Right lobe of liver (tissue), 6 donors: ENCODE data around the gene SPRR2F. TPM values are rescaled to one million over a fixed set of nuclear protein-coding genes. Genes with fewer than 3 reads are reported as not detected.

Experiments used
- ATAC-seq, 4 donors: fragments of 200-7000 bp; cut with Tn5 transposase; one replicate each; pipeline ENCODE4 v1.9.1; 2020; ENCODE audit warnings: mild to moderate bottlenecking in 4 of 4, moderate library complexity in 4 of 4
- DNase-seq, 3 donors: peaks; one replicate each; pipeline ENCODE4 v3.0.0-alpha.2; 2020
- H3K27ac ChIP-seq, 3 donors: fragments of 200-600 bp; one replicate each; pipeline ENCODE4 v1.8.0; 2022
- H3K27me3 ChIP-seq, 2 donors: fragments of 200-600 bp; one replicate each; pipeline ENCODE4 v1.8.0; 2022
- H3K36me3 ChIP-seq, 4 donors: fragments of 200-600 bp; sonication (generic) in 1 of 4; one replicate each; pipeline versions ENCODE4 v1.5.1 to v1.8.0; 2017 to 2022; ENCODE audit warnings: control low read depth in 1 of 4
- H3K4me1 ChIP-seq, 4 donors: fragments of 200-600 bp; sonication (generic) in 1 of 4; one replicate each; pipeline versions ENCODE4 v1.5.1 to v1.8.0; 2017 to 2022; ENCODE audit warnings: control low read depth in 1 of 4
- H3K4me3 ChIP-seq, 3 donors: fragments of 200-600 bp; one replicate each; pipeline ENCODE4 v1.8.0; 2022
- H3K9me3 ChIP-seq, 4 donors: fragments of 200-600 bp; sonication (generic) in 1 of 4; one replicate each; pipeline versions ENCODE4 v1.5.1 to v1.8.0; 2017 to 2022; ENCODE audit warnings: control low read depth in 1 of 4
- CTCF ChIP-seq, 4 donors: fragments of 200-600 bp in 3 of 4; fragments of 450-650 bp in 1 of 4; IDR thresholded peaks; one replicate each; pipeline versions ENCODE4 v1.5.1 to v1.8.0; 2016 to 2022; ENCODE audit warnings: antibody characterized with exemption in 4 of 4, mild to moderate bottlenecking in 2 of 4
- POLR2A ChIP-seq: fragments of 450-650 bp; IDR thresholded peaks from one replicate; pipeline ENCODE4 v1.6.1; 2017; ENCODE audit warnings: antibody characterized with exemption, mild to moderate bottlenecking
- WGBS: methylation state at CpG from one replicate; pipeline ENCODE4 v1.1.6; 2018; ENCODE audit warnings: low coverage, low lambda C conversion rate; ENCODE audit not compliant: insufficient coverage; ENCODE audit errors: missing lambda C conversion rate; 5-methylcytosine and 5-hydroxymethylcytosine counted together
- intact Hi-C, 2 donors: fragments of 100-400 bp; cut with DNase I; formaldehyde crosslinking; loops; one replicate each; pipeline versions ENCODE4 v1.11.2 to v1.14.1; 2022
- total RNA-seq, 6 experiments: library from RNA; depleted of rRNA in 2 of 6; stranded (reverse); fragments of >200 nt in 2 of 6; fragmentation: NEBNext Ultra II Directional in 3 of 6; extraction: Animal tissue kit (Norgen Biotek cat#: 25700) in 3 of 6; gene quantifications; one replicate each; pipeline versions ENCODE4 v1.1.0 to v1.2.4, GENCODE V29; 2016 to 2023
- donor health status: DM: no; HTN: yes; CAD: no.
- donor health status: DM: no; HTN: no; CAD: no.
- donor health status: DM: no; HTN: no; CAD: no.
- donor health status: DM: no; HTN: yes; CAD: no.
- donor health status: DM: no; HTN: yes; CAD: no.

Gene SPRR2F
- total RNA-seq, 6 experiments from 2014 or later = not detected

- no peak for TF ChIP-seq CTCF (IDR thresholded peaks at IDR 0.05)
- TF ChIP-seq POLR2A = no peak
- no peak for DNase-seq
- H3K36me3 ChIP-seq = no peaks in the 10 kb centered on the region
- H3K9me3 ChIP-seq = no peaks in the 10 kb centered on the region
- H3K27me3 ChIP-seq = no peaks in the 10 kb centered on the region
- WGBS = 71% methylated on average over 5 of the region's 5 CpGs
- intact Hi-C loops = no loop called here
- ATAC-seq = no peak
- H3K4me1 ChIP-seq = no peaks in the 10 kb centered on the region
- no peak overlapping the region for H3K4me3 ChIP-seq
- H3K27ac ChIP-seq = no peak overlapping the region
Measured at GRCh38 chr1:153100245-153100644, 13.1 kb downstream of the SPRR2F start.

GRCh38 chr1:153099461-153100045, 13.8 kb downstream of the SPRR2F start:
- 65% methylated on average over 9 of the region's 9 CpGs for WGBS
- no peak overlapping the region for H3K27ac ChIP-seq
- TF ChIP-seq POLR2A (no peak), CTCF (IDR thresholded peaks at IDR 0.05) (no peak)
- H3K36me3 ChIP-seq = no peaks in the 10 kb centered on the region
- no peaks in the 10 kb centered on the region for H3K4me1 ChIP-seq
- H3K9me3 ChIP-seq = no peaks in the 10 kb centered on the region
- no peak for ATAC-seq
- intact Hi-C loops = no loop called here
- H3K27me3 ChIP-seq = no peaks in the 10 kb centered on the region
- DNase-seq = no peak
- no peak overlapping the region for H3K4me3 ChIP-seq

DNA sequence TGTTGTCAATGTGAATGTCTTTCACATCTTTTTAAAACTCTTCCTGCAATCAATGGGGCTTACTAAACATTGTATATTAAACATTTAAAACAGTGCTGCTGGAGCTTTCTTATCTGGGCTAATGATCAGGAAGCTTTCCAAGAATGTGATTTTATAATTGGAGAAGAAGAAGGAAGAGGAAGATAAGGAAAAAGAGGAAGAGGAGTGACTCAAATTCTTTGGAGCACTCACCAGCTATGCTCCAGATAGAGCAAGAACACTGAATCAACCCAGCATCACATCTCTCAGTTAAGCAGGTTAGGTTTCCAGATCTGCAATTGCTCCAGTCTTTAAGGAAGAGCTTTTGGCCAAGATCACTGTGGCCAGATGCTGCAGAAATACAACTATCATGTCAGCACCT, 17.6 kb downstream of the SPRR2F start:
- no peak overlapping the region for H3K27ac ChIP-seq
- intact Hi-C loops = no loop called here
- H3K36me3 ChIP-seq = no peaks in the 10 kb centered on the region
- ATAC-seq = no peak
- H3K9me3 ChIP-seq = no peaks in the 10 kb centered on the region
- H3K27me3 ChIP-seq = no peaks in the 10 kb centered on the region
- H3K4me3 ChIP-seq = no peak overlapping the region
- TF ChIP-seq POLR2A (no peak), CTCF (IDR thresholded peaks at IDR 0.05) (no peak)
- H3K4me1 ChIP-seq = no peaks in the 10 kb centered on the region
- DNase-seq = no peak

- DNase-seq (no peak), ATAC-seq (no peak)
- Histone ChIP-seq H3K4me3 (no peak within 1 kb of the TSS), H3K9me3 (no peaks in the 10 kb centered on the region), H3K27me3 (no peaks in the 10 kb centered on the region), H3K36me3 (no peaks in the 10 kb centered on the region), H3K4me1 (no peaks in the 10 kb centered on the region), H3K27ac (no peak within 1 kb of the TSS)
- intact Hi-C loops = no loop called here
- TF ChIP-seq CTCF (IDR thresholded peaks at IDR 0.05) (no peak), POLR2A (no peak)
Measured at GRCh38 chr1:153094426-153094825, 18.9 kb downstream of the SPRR2F start, which contains the start of gene SPRR2E. Gene SPRR2E (minus strand): TSS chr1:153094526. CDS start chr1:153093751, 775 bp downstream.

DNA sequence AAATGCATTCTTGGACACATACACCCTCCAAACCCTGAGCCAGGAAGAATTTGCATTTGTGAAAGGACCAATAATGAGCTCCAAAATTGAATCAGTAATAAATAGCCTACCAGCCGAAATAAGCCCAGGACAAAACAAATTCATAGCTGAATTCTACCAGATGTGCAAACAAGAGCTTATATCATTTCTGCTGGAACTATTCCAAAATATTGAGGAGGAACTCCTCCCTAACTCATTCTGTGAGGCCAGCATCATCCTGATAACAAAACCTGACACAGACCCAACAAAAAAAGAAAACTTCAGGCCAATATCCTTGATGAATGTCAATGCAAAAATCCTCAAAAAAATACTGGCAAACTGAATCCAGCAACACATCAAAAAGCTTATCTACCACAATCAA, 25.7 kb downstream of the SPRR2F start:
- TF ChIP-seq CTCF (IDR thresholded peaks at IDR 0.05) (no peak), POLR2A (no peak)
- ATAC-seq (no peak), DNase-seq (no peak)
- no peaks in the 10 kb centered on the region for H3K4me1 ChIP-seq
- H3K4me3 ChIP-seq = no peak overlapping the region
- WGBS = 70% methylated on average over 1 of the region's 1 CpG
- no peaks in the 10 kb centered on the region for H3K9me3 ChIP-seq
- no peak overlapping the region for H3K27ac ChIP-seq
- H3K27me3 ChIP-seq = no peaks in the 10 kb centered on the region
- H3K36me3 ChIP-seq = no peaks in the 10 kb centered on the region
- intact Hi-C loops = no loop called here
